ENCODE results near the gene PPP2R2C. TPM values are rescaled to one million over a fixed set of nuclear protein-coding genes. Genes with fewer than 3 reads are reported as not detected.

The PPP2R2C gene
- total RNA-seq, 1 donor from 2014 or later, result 10.8 TPM

DNA sequence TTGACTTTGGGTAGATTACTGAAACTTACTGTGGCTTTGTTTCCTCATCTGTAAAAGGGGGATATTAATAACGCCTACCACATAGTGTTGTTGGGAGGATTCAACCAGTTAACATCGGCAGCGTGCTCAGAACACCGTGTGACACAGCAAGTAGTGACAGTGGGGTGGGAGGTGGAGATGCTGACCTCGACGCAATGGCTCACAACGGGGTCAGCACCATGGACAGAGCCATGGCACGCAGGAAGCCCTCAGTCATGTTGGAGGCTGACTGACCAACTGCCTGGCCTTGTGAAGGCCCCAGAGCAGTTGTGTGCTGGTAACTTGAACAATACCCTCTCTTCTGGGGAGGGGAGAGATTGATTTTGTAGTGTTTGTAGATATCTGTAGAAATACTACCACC, 109.5 kb downstream of the PPP2R2C start:
- no peak for DNase-seq (ENCODE audit: extremely low spot score, unreplicated experiment)

DNA sequence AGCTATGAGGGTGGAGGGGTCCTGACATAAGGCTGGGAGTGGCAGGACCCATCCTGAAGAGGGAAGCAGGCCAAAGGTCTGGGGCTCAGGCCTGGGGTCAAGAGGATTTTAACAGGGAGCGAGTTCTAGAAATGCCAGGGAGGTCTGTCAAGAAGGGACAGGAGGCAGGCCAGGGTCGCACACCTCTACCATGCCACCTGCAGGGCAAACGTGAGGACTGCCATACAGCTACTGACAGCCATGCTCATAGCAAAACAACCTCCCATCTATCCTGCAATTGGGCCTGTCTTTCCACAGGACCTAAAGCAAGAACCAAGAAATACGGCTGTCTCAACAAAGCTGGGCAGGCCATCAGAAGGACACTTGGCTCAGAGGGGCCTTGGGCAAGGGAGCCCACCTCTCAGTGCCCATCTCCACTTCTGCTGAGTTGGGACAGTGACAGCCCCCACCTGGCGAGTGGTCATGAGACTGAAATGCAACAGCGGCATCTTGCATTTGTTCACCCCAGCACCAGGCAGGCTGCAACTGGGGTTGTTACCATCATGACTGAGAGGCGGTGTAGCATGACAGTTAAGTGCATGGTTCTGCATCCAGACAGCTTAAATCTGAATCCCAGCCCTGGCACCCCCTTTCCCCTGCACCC, 110.0 kb downstream of the PPP2R2C start:
- H3K9me3 Mint-ChIP-seq, result no peaks in the 10 kb centered on the region
- no peak for DNase-seq (ENCODE audit: extremely low spot score, unreplicated experiment)
- H3K4me1 Mint-ChIP-seq (ENCODE audit: unreplicated experiment), result no peaks in the 10 kb centered on the region
- H3K27ac Mint-ChIP-seq, result no peak overlapping the region
- peaks cover 29% of the 10 kb centered on the region for H3K27me3 Mint-ChIP-seq
- TF ChIP-seq, protein P1, sequence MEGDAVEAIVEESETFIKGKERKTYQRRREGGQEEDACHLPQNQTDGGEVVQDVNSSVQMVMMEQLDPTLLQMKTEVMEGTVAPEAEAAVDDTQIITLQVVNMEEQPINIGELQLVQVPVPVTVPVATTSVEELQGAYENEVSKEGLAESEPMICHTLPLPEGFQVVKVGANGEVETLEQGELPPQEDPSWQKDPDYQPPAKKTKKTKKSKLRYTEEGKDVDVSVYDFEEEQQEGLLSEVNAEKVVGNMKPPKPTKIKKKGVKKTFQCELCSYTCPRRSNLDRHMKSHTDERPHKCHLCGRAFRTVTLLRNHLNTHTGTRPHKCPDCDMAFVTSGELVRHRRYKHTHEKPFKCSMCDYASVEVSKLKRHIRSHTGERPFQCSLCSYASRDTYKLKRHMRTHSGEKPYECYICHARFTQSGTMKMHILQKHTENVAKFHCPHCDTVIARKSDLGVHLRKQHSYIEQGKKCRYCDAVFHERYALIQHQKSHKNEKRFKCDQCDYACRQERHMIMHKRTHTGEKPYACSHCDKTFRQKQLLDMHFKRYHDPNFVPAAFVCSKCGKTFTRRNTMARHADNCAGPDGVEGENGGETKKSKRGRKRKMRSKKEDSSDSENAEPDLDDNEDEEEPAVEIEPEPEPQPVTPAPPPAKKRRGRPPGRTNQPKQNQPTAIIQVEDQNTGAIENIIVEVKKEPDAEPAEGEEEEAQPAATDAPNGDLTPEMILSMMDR (conservative IDR thresholded peaks at IDR 0.05), result no peak
- no peaks in the 10 kb centered on the region for H3K36me3 Mint-ChIP-seq
- no peak overlapping the region for H3K4me3 Mint-ChIP-seq

More for the DNA sequence above, 109.5 kb downstream of the PPP2R2C start:
- Mint-ChIP-seq H3K27me3 (peaks cover 34% of the 10 kb centered on the region), H3K36me3 (no peaks in the 10 kb centered on the region), H3K27ac (no peak overlapping the region), H3K9me3 (no peaks in the 10 kb centered on the region), H3K4me3 (no peak overlapping the region), H3K4me1 (ENCODE audit: unreplicated experiment) (no peaks in the 10 kb centered on the region)
- TF ChIP-seq, protein P1 (conservative IDR thresholded peaks at IDR 0.05), result no peak

GRCh38 chr4:6361076-6361784, 111.2 kb downstream of the PPP2R2C start:
- no peak for DNase-seq (ENCODE audit: extremely low spot score, unreplicated experiment)
- H3K27me3 Mint-ChIP-seq, result peaks cover 19% of the 10 kb centered on the region
- no peaks in the 10 kb centered on the region for H3K4me1 Mint-ChIP-seq (ENCODE audit: unreplicated experiment)
- no peaks in the 10 kb centered on the region for H3K9me3 Mint-ChIP-seq
- H3K27ac Mint-ChIP-seq, result no peak overlapping the region
- TF ChIP-seq, protein P1 (conservative IDR thresholded peaks at IDR 0.05), result no peak
- H3K36me3 Mint-ChIP-seq, result no peaks in the 10 kb centered on the region
- H3K4me3 Mint-ChIP-seq, result no peak overlapping the region

DNA sequence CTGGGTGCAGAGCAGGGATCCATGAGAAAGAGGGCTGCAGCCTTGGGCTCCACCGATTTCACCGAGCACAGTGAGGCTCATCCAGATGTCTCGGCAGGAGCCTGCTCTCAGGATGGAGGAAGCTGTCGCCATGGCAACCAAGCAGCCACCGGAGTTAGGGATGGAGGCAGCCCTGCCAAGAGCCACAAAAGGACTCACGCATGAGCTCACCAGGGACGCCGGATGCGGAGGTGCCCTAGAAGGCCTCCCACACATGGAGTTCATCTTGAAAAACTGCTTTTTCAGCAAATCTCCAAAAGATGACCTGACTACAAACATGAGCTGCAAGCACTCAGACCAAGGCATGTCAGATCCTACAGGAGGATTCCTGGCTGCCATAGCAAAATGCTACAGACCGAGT, 112.0 kb downstream of the PPP2R2C start:
- Mint-ChIP-seq H3K27ac (no peak overlapping the region), H3K36me3 (no peaks in the 10 kb centered on the region), H3K27me3 (peaks cover 15% of the 10 kb centered on the region), H3K4me3 (no peak overlapping the region), H3K4me1 (ENCODE audit: unreplicated experiment) (no peaks in the 10 kb centered on the region), H3K9me3 (no peaks in the 10 kb centered on the region)
- TF ChIP-seq, protein P1 (conservative IDR thresholded peaks at IDR 0.05), result no peak
- no peak for DNase-seq (ENCODE audit: extremely low spot score, unreplicated experiment)

GRCh38 chr4:6359536-6360308, 112.7 kb downstream of the PPP2R2C start:
- H3K4me1 Mint-ChIP-seq (ENCODE audit: unreplicated experiment), result no peaks in the 10 kb centered on the region
- no peak overlapping the region for H3K4me3 Mint-ChIP-seq
- DNase-seq (ENCODE audit: extremely low spot score, unreplicated experiment), result no peak
- no peaks in the 10 kb centered on the region for H3K9me3 Mint-ChIP-seq
- TF ChIP-seq, protein P1 (conservative IDR thresholded peaks at IDR 0.05), result no peak
- no peaks in the 10 kb centered on the region for H3K36me3 Mint-ChIP-seq
- H3K27ac Mint-ChIP-seq, result no peak overlapping the region
- H3K27me3 Mint-ChIP-seq, result peaks cover 15% of the 10 kb centered on the region
